Smooth muscle cell (in vitro differentiated cells): ENCODE data around the gene F11R. TPM values are rescaled to one million over a fixed set of nuclear protein-coding genes. Genes with fewer than 3 reads are reported as not detected.
A peak's percentile ranks its signal among the peaks of the same experiment; 100 is the strongest.

Source experiments
- DNase-seq: peaks from one replicate; lab custom pipeline; 2025; ENCODE audit not compliant: unreplicated experiment; lab: John Stamatoyannopoulos, UW
- H2AFZ ChIP-seq: fragments of 200-600 bp; sonication (generic); 2 replicates; pipeline ENCODE4 v1.6.0; 2016; ENCODE audit warnings: antibody characterized with exemption, low read depth, mild to moderate bottlenecking
- H3F3A ChIP-seq: fragments of 200-600 bp; sonication (generic); 2 replicates; pipeline ENCODE4 v1.6.0; 2017; ENCODE audit warnings: antibody characterized with exemption, low read depth
- H3K27ac ChIP-seq: fragments of 200-600 bp; sonication (generic); 2 replicates; pipeline ENCODE4 v1.5.1; 2016; ENCODE audit warnings: low read depth, mild to moderate bottlenecking
- H3K27me3 ChIP-seq: fragments of 200-600 bp; sonication (generic); 2 replicates; pipeline ENCODE4 v1.6.1; 2016; ENCODE audit warnings: low read depth, mild to moderate bottlenecking
- H3K36me3 ChIP-seq: fragments of 200-600 bp; sonication (generic); 2 replicates; pipeline ENCODE4 v1.5.1; 2016; ENCODE audit warnings: low read depth
- H3K4me1 ChIP-seq: fragments of 200-600 bp; sonication (generic); 2 replicates; pipeline ENCODE4 v1.5.1; 2016; ENCODE audit warnings: low read depth
- H3K4me2 ChIP-seq: fragments of 200-600 bp; sonication (generic); 2 replicates; pipeline ENCODE4 v1.6.0; 2016; ENCODE audit warnings: mild to moderate bottlenecking
- H3K4me3 ChIP-seq: fragments of 200-600 bp; sonication (generic); 2 replicates; pipeline ENCODE4 v1.5.1; 2016; ENCODE audit warnings: mild to moderate bottlenecking
- H3K79me2 ChIP-seq: fragments of 200-600 bp; sonication (generic); 2 replicates; pipeline ENCODE4 v1.6.0; 2016; ENCODE audit warnings: low read depth, mild to moderate bottlenecking
- H3K9ac ChIP-seq: fragments of 200-600 bp; sonication (generic); 2 replicates; pipeline ENCODE4 v1.6.0; 2016; ENCODE audit warnings: low read depth
- H3K9me3 ChIP-seq: fragments of 200-600 bp; sonication (generic); replicated peaks from 2 replicates; pipeline ENCODE4 v1.5.1; 2016; ENCODE audit warnings: low read depth
- H4K20me1 ChIP-seq: fragments of 200-600 bp; sonication (generic); 2 replicates; pipeline ENCODE4 v1.6.0; 2016; ENCODE audit warnings: low read depth
- WGBS: methylation state at CpG from one replicate; pipeline ENCODE4 v1.1.7; 2016; ENCODE audit warnings: low lambda C conversion rate; 5-methylcytosine and 5-hydroxymethylcytosine counted together
- polyA plus RNA-seq: library from polyadenylated mRNA; unstranded; fragments of >200 nt; fragmentation: Nextera tagmentation; extraction: Ambion mirVana; gene quantifications from 2 replicates; pipeline ENCODE4 v1.2.1, GENCODE V29; 2016
- total RNA-seq: library from RNA; depleted of rRNA; stranded (reverse); fragments of >200 nt; gene quantifications from 2 replicates; pipeline ENCODE4 v1.2.3, GENCODE V29; 2014
- TF ChIP-seq, protein P1 (sequence below): fragments of 200-600 bp; sonication (generic); IDR thresholded peaks from 2 replicates; pipeline ENCODE4 v1.5.1; 2017; ENCODE audit warnings: borderline replicate concordance, mild to moderate bottlenecking, antibody characterized with exemption; ENCODE audit not compliant: insufficient read depth, poor library complexity, severe bottlenecking

The F11R gene
- total RNA-seq (57.8 and 62.5 TPM in 2 replicates), polyA plus RNA-seq (26.4 and 35.6 TPM in 2 replicates)

DNA sequence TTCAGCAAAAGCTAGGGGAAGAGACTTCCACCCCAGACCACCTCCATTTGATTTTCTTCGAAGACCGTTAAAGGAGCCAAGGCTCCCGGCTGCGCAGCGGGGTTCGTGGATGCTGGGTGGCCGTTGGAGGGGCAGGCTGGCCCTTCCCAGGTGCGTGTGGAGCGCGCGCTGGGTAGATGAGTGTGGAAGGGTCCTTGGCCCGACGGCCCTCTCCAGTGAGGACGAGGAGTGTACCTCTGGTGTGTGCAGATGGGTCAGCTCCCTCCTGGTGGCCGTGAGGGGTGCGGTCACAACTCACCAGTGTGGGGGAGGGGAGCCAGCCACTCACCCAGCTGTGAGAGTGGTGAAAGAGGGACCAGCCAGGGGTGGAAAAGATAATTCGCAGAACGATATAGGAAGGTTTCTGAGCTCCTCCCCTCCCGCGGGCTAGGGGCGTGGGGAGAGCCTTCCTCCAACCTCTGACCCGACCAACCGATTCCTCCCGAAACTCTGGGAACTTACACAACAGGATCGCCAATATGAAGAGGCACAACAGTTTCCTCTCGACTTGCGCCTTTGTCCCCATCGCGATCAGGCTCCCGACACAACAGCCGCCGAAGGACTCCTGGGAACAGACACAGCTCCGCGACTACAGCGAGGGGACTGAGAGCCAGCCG, at the start of gene F11R:
F11R (minus strand) TSS at position 644 of the 656 bp plus-strand sequence; CDS start at position 565, 79 bp downstream.
- no peaks in the 10 kb centered on the region for H3K27me3 ChIP-seq
- under 1% methylated on average over 36 of the region's 36 CpGs for WGBS
- H3K4me3 ChIP-seq: peak within 1 kb of the TSS; percentile 85
- H3K79me2 ChIP-seq: peaks cover 27% of the 10 kb centered on the region
- peak within 1 kb of the TSS; percentile 71 for H3K9ac ChIP-seq
- peaks cover 11% of the 10 kb centered on the region for H3K4me1 ChIP-seq
- H3K9me3 ChIP-seq: no peaks in the 10 kb centered on the region
- no peaks in the 10 kb centered on the region for H3K36me3 ChIP-seq
- DNase-seq: no peak
- peaks cover 7% of the 10 kb centered on the region for H4K20me1 ChIP-seq
- TF ChIP-seq, protein P1, sequence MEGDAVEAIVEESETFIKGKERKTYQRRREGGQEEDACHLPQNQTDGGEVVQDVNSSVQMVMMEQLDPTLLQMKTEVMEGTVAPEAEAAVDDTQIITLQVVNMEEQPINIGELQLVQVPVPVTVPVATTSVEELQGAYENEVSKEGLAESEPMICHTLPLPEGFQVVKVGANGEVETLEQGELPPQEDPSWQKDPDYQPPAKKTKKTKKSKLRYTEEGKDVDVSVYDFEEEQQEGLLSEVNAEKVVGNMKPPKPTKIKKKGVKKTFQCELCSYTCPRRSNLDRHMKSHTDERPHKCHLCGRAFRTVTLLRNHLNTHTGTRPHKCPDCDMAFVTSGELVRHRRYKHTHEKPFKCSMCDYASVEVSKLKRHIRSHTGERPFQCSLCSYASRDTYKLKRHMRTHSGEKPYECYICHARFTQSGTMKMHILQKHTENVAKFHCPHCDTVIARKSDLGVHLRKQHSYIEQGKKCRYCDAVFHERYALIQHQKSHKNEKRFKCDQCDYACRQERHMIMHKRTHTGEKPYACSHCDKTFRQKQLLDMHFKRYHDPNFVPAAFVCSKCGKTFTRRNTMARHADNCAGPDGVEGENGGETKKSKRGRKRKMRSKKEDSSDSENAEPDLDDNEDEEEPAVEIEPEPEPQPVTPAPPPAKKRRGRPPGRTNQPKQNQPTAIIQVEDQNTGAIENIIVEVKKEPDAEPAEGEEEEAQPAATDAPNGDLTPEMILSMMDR: no peak
- H3K4me2 ChIP-seq: peak within 1 kb of the TSS; percentile 89
- H2AFZ ChIP-seq: peak within 1 kb of the TSS; percentile 92
- peak within 1 kb of the TSS; percentile 74 for H3K27ac ChIP-seq
- H3F3A ChIP-seq: no peaks in the 10 kb centered on the region

DNA sequence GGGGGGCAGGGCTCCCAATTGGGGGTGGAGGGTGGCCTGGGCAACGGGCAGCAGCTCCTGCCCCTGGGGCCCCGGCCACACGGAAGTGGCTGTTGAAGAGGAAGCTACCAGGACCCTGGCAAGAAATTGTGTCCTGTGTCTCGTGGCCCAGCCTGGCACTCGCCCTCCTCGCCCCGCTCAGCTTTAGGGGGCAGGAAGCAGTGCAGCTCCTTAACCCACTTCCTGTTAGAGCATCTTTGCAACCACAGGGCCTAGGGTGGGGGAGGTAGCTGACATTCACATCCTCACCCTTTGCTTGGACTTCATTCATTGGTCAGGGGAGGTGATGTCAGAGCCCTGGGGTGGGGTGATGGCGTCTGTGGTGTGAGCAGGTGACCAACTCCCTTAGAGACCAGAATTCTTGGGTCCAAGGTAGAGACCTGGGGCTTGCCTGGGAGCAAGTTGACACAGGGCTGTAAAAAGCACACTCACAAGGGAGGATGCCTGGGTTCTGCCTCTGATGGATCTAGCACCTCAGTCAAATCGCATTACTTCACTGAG, 48.8 kb upstream of the F11R start, which contains the start of gene ARHGAP30:
ARHGAP30 (minus strand) TSS at position 161 of the 540 bp plus-strand sequence. CDS start 267 bp downstream, outside the sequence.
- H3K4me3 ChIP-seq: no peak within 1 kb of the TSS
- H3K9ac ChIP-seq: no peak within 1 kb of the TSS
- 90% methylated on average over 9 of the region's 9 CpGs for WGBS
- DNase-seq: no peak
- no peaks in the 10 kb centered on the region for H4K20me1 ChIP-seq
- H3K36me3 ChIP-seq: no peaks in the 10 kb centered on the region
- TF ChIP-seq, protein P1: no peak
- H3K27me3 ChIP-seq: no peaks in the 10 kb centered on the region
- H3K79me2 ChIP-seq: no peaks in the 10 kb centered on the region
- H3F3A ChIP-seq: no peaks in the 10 kb centered on the region
- peaks cover 4% of the 10 kb centered on the region for H3K4me1 ChIP-seq
- H3K9me3 ChIP-seq: no peaks in the 10 kb centered on the region
- H3K4me2 ChIP-seq: peak within 1 kb of the TSS; percentile 41
- peak within 1 kb of the TSS; percentile 73 for H3K27ac ChIP-seq
- H2AFZ ChIP-seq: peak within 1 kb of the TSS; percentile 73

DNA sequence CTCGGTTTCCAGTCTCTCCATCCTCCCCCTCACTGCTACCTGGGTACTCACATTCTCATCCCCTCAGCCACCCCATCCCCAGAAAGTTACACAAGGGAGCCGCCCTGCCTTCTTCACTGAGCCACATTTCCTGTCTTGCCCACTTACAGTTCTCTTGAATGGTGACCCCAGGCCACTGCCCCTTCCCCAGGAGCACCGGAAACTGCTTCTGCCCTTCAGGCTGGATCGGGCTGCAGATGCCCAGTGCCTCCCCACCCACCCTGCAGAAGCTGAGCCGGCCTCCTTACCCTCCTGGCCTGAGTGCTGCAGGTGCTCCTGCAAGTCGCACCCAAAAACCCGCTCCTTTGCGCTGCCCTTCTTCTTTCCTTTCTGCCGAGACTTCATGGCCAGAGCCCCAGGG, 48.3 kb upstream of the F11R start:
- DNase-seq: no peak
- Histone ChIP-seq H3K27ac (no peak overlapping the region), H3K4me1 (peaks cover 4% of the 10 kb centered on the region), H3K4me2 (no peak overlapping the region), H3K9me3 (no peaks in the 10 kb centered on the region), H3K79me2 (no peaks in the 10 kb centered on the region), H3K27me3 (no peaks in the 10 kb centered on the region), H2AFZ (no peak overlapping the region), H3K4me3 (no peak overlapping the region), H4K20me1 (no peaks in the 10 kb centered on the region), H3K9ac (no peak overlapping the region), H3F3A (no peaks in the 10 kb centered on the region), H3K36me3 (no peaks in the 10 kb centered on the region)
- WGBS: 92% methylated on average over 9 of the region's 9 CpGs
- TF ChIP-seq, protein P1: no peak
